HCT116 (cell line): Measurements from ENCODE around the gene EIF2D. TPM values are rescaled to one million over a fixed set of nuclear protein-coding genes. Genes with fewer than 3 reads are reported as not detected.
"Not testable (repeated sequence)": the region's sequence is repeated elsewhere in the genome, so short reads cannot be mapped to it uniquely, and the experiment has no call there.

Experiments
- ATAC-seq: fragments of 200-7000 bp; cut with Tn5 transposase; 2 replicates; pipeline ENCODE4 v1.9.1; 2020; ENCODE audit warnings: mild to moderate bottlenecking, moderate library complexity
- BruUV-seq: library from RNA; stranded (reverse); fragments of 400-500 nt; replicated peaks from 2 replicates; lab custom pipeline; 2021; lab: Mats Ljungman, UMichigan
- CTCF ChIA-PET: fragments of 300-600 bp; sonication (Branson Sonifier 250); formaldehyde crosslinking; loops from one replicate; lab custom pipeline; 2021; ENCODE audit warnings: antibody characterized with exemption; lab: Charles Lee
- POLR2A ChIA-PET: fragments of 300-600, 350-600 bp; sonication (Branson Sonifier 250); formaldehyde crosslinking; loops from one replicate; lab custom pipeline; 2021; ENCODE audit warnings: antibody characterized with exemption; lab: Charles Lee
- RAD21 ChIA-PET, 2 experiments: fragments of 300-600 bp; sonication (Branson Sonifier 250); formaldehyde crosslinking; loops; one replicate each; lab custom pipeline; 2023; ENCODE audit warnings: low total read pairs in 2 of 2; ENCODE audit not compliant: uncharacterized antibody in 2 of 2, unreplicated experiment in 2 of 2, low non-redundant PET in 1 of 2; lab: Charles Lee
- DNase-seq: peaks from one replicate; pipeline ENCODE4 v3.0.0-alpha.2; 2010; ENCODE audit warnings: low read depth, low spot score
- H2AFZ ChIP-seq: fragments of 200-600 bp; shearing (Covaris generic), sonication (generic); 2 replicates; pipeline ENCODE4 v1.6.1; 2017; ENCODE audit warnings: low read depth, mixed run types, mixed read lengths, antibody characterized with exemption, low read length; ENCODE audit not compliant: poor library complexity, severe bottlenecking
- H3K27ac ChIP-seq: 2 replicates; pipeline ENCODE4 v1.5.1; 2012; ENCODE audit warnings: low read depth, low read length
- H3K27me3 ChIP-seq: fragments of 200-600 bp; sonication (generic); 2 replicates; pipeline ENCODE4 v1.6.1; 2016; ENCODE audit warnings: mixed run types, low read length, mixed read lengths; ENCODE audit not compliant: insufficient read depth
- H3K36me3 ChIP-seq, 2 experiments: fragments of 200-500 bp in 1 of 2; fragments of 200-600 bp in 1 of 2; sonication (Bioruptor generic) in 1 of 2; sonication (generic) in 1 of 2; 2 replicates each; pipeline versions ENCODE4 v1.5.1 to v1.6.1; 2014 to 2016; ENCODE audit warnings: low read length in 2 of 2, inconsistent platforms in 1 of 2, mixed read lengths in 1 of 2, mixed run types in 1 of 2; ENCODE audit not compliant: insufficient read depth in 2 of 2, control insufficient read depth in 1 of 2
- H3K4me1 ChIP-seq, 2 experiments: fragments of 200-600 bp in 1 of 2; sonication (generic) in 1 of 2; 2 replicates each; pipeline versions ENCODE4 v1.5.1 to v1.6.1; 2012 to 2017; ENCODE audit warnings: low read length in 2 of 2, inconsistent platforms in 1 of 2, mild to moderate bottlenecking in 1 of 2, mixed read lengths in 1 of 2, mixed run types in 1 of 2, moderate library complexity in 1 of 2; ENCODE audit not compliant: insufficient read depth in 2 of 2, control insufficient read depth in 1 of 2
- H3K4me2 ChIP-seq: fragments of 200-600 bp; sonication (generic); 2 replicates; pipeline ENCODE4 v1.6.1; 2017; ENCODE audit warnings: mixed run types, low read length, mixed read lengths
- H3K4me3 ChIP-seq, 2 experiments: fragments of 200-600 bp in 1 of 2; sonication (generic) in 1 of 2; replicated peaks in 1 of 2; 2 replicates each; pipeline ENCODE4 v1.5.1; 2011 to 2016; ENCODE audit warnings: low read length in 2 of 2, control low read depth in 1 of 2, low read depth in 1 of 2, mild to moderate bottlenecking in 1 of 2, mixed read lengths in 1 of 2, mixed run types in 1 of 2
- H3K79me2 ChIP-seq: fragments of 200-600 bp; sonication (generic); 2 replicates; pipeline ENCODE4 v1.6.1; 2017; ENCODE audit warnings: mild to moderate bottlenecking, mixed run types, low read length, moderate library complexity, mixed read lengths; ENCODE audit not compliant: insufficient read depth
- H3K9ac ChIP-seq: fragments of 200-600 bp; sonication (generic); 2 replicates; pipeline ENCODE4 v1.6.1; 2016; ENCODE audit warnings: low read length, mixed read lengths
- H3K9me2 ChIP-seq: fragments of 200-600 bp; sonication (generic), shearing (Covaris generic); 2 replicates; pipeline ENCODE4 v1.6.1; 2017; ENCODE audit warnings: mixed run types, mild to moderate bottlenecking, moderate library complexity; ENCODE audit not compliant: insufficient read depth
- H3K9me3 ChIP-seq, 2 experiments: fragments of 200-500 bp in 1 of 2; fragments of 200-600 bp in 1 of 2; sonication (Bioruptor generic) in 1 of 2; sonication (generic) in 1 of 2; 2 replicates each; pipeline ENCODE4 v1.6.1; 2014 to 2017; ENCODE audit warnings: low read length in 2 of 2, mixed read lengths in 2 of 2, inconsistent platforms in 1 of 2, low read depth in 1 of 2, mild to moderate bottlenecking in 1 of 2, mixed run types in 1 of 2, moderate library complexity in 1 of 2; ENCODE audit not compliant: control insufficient read depth in 1 of 2, insufficient read depth in 1 of 2
- H4K20me1 ChIP-seq: fragments of 200-600 bp; sonication (generic), shearing (Covaris generic); 2 replicates; pipeline ENCODE4 v1.6.1; 2017; ENCODE audit warnings: mixed run types, mild to moderate bottlenecking, moderate library complexity; ENCODE audit not compliant: insufficient read depth
- ATF3 ChIP-seq: IDR thresholded peaks from 2 replicates; pipeline ENCODE4 v1.6.1; 2012
- CBX3 ChIP-seq: IDR thresholded peaks from 2 replicates; pipeline ENCODE4 v1.6.1; 2012; ENCODE audit warnings: low read depth
- CEBPB ChIP-seq: IDR thresholded peaks from 2 replicates; pipeline ENCODE4 v1.6.1; 2012; ENCODE audit warnings: low read depth
- EGR1 ChIP-seq: IDR thresholded peaks from 2 replicates; pipeline ENCODE4 v1.6.1; 2012; ENCODE audit warnings: low read depth
- EZH2 ChIP-seq: fragments of 200-600 bp; sonication (generic); IDR thresholded peaks from 2 replicates; pipeline ENCODE4 v1.6.1; 2017; ENCODE audit warnings: antibody characterized with exemption, mixed run types
- FOSL1 ChIP-seq: IDR thresholded peaks from 2 replicates; pipeline ENCODE4 v1.6.1; 2012; ENCODE audit warnings: low read depth
- JUND ChIP-seq: IDR thresholded peaks from 2 replicates; pipeline ENCODE4 v1.6.1; 2012
- MAX ChIP-seq: IDR thresholded peaks from 2 replicates; pipeline ENCODE4 v1.6.1; 2012
- POLR2AphosphoS5 ChIP-seq: IDR thresholded peaks from 2 replicates; pipeline ENCODE4 v1.6.1; 2011; ENCODE audit warnings: mild to moderate bottlenecking, low read depth, low read length, moderate library complexity
- REST ChIP-seq: IDR thresholded peaks from 2 replicates; pipeline ENCODE4 v1.6.1; 2012; ENCODE audit warnings: low read depth
- SIN3A ChIP-seq: IDR thresholded peaks from 2 replicates; pipeline ENCODE4 v1.6.1; 2012; ENCODE audit warnings: low read depth
- SP1 ChIP-seq: IDR thresholded peaks from 2 replicates; pipeline ENCODE4 v1.6.1; 2012; ENCODE audit warnings: low read depth
- SRF ChIP-seq: IDR thresholded peaks from 2 replicates; pipeline ENCODE4 v1.6.1; 2012; ENCODE audit warnings: low read depth
- TCF7L2 ChIP-seq: IDR thresholded peaks from 2 replicates; pipeline ENCODE4 v1.7.0; 2011; ENCODE audit warnings: borderline replicate concordance, inconsistent platforms; ENCODE audit not compliant: insufficient read depth, insufficient read length; ENCODE audit errors: extremely low read depth
- ZBTB33 ChIP-seq: IDR thresholded peaks from 2 replicates; pipeline ENCODE4 v1.6.1; 2011; ENCODE audit warnings: mild to moderate bottlenecking, low read length, moderate library complexity; ENCODE audit not compliant: insufficient replicate concordance; ENCODE audit errors: extremely low read depth
- ZFX ChIP-seq: fragments of 450-650 bp; IDR thresholded peaks from 2 replicates; pipeline ENCODE4 v1.6.1; 2017
- ZNF274 ChIP-seq: fragments of 200-500 bp; sonication (Bioruptor generic); IDR thresholded peaks from 2 replicates; pipeline ENCODE4 v1.6.1; 2014; ENCODE audit warnings: mild to moderate bottlenecking, low read depth, low read length, inconsistent platforms
- intact Hi-C: fragments of 100-400 bp; cut with micrococcal nuclease; formaldehyde crosslinking; loops from 2 replicates; pipeline ENCODE4 v1.10.0; 2022
- total RNA-seq: library from RNA; stranded (reverse); gene quantifications from one replicate; pipeline ENCODE4 v1.2.1, GENCODE V29; 2021; ENCODE audit not compliant: unreplicated experiment

The EIF2D gene
- total RNA-seq, 1 experiment from 2014 or later, result 54.8 TPM

GRCh38 chr1:206628916-206629315 lies 16.7 kb upstream of the EIF2D start:
- Histone ChIP-seq H3K4me3 (no peak overlapping the region), H3K9ac (no peak overlapping the region), H3K9me2 (no peaks in the 10 kb centered on the region), H3K9me3 (peaks cover 0 to 4% of the 10 kb centered on the region in 2 experiments; a peak in 1 of 4 replicates), H2AFZ (no peak overlapping the region), H3K4me1 (peaks cover 0 to 6% of the 10 kb centered on the region in 2 experiments; a peak in 2 of 4 replicates), H3K27me3 (no peaks in the 10 kb centered on the region), H3K27ac (no peak overlapping the region), H4K20me1 (no peaks in the 10 kb centered on the region), H3K79me2 (no peaks in the 10 kb centered on the region), H3K36me3 (no peaks in the 10 kb centered on the region), H3K4me2 (no peak overlapping the region)
- RAD21 ChIA-PET, result no interaction called here
- POLR2A ChIA-PET, result no interaction called here
- intact Hi-C loops, result no loop called here
- BruUV-seq, result no TSS peak
- DNase-seq (no peak), ATAC-seq (no peak)
- CTCF ChIA-PET, result interaction anchor here (0.5 to 3.3 kb wide), 4 partner anchors 17 to 35 kb away, joined by 3 to 17 read pairs (median 12); partner anchors contain the start of gene EIF2D
- TF ChIP-seq ZNF274, result no peak
- TF ChIP-seq MAX, result no peak
- no peak for TF ChIP-seq SRF
- no peak for TF ChIP-seq JUND
- no peak for TF ChIP-seq ZFX
- TF ChIP-seq CEBPB, result no peak
- TF ChIP-seq ZBTB33, result no peak
- TF ChIP-seq EGR1, result no peak
- no peak for TF ChIP-seq REST
- no peak for TF ChIP-seq EZH2
- TF ChIP-seq SIN3A, result no peak
- no peak for TF ChIP-seq POLR2AphosphoS5
- TF ChIP-seq SP1, result no peak
- TF ChIP-seq TCF7L2, result no peak
- no peak for TF ChIP-seq CBX3
- no peak for TF ChIP-seq FOSL1
- TF ChIP-seq ATF3, result no peak

GRCh38 chr1:206626396-206626795 lies 14.1 kb upstream of the EIF2D start:
- ATAC-seq, H3K36me3 ChIP-seq, H2AFZ ChIP-seq, RAD21 ChIA-PET, H3K4me2 ChIP-seq, H4K20me1 ChIP-seq, DNase-seq, H3K27ac ChIP-seq, H3K79me2 ChIP-seq, H3K9me3 ChIP-seq, BruUV-seq, H3K27me3 ChIP-seq, H3K4me1 ChIP-seq, H3K4me3 ChIP-seq, H3K9me2 ChIP-seq, intact Hi-C loops, H3K9ac ChIP-seq: not testable (repeated sequence)
- CTCF ChIA-PET, result interaction anchor here (1.0 kb wide), 1 partner anchor 9 kb away, joined by 4 read pairs; the partner anchor contains the start of gene DYRK3
- POLR2A ChIA-PET, result interaction anchor here (1.3 kb wide), 1 partner anchor 9 kb away, joined by 4 read pairs; the partner anchor contains the start of gene DYRK3
